HG02973 (cell line): Measurements from ENCODE around the gene RAPGEF1.

Experiments used
- ATAC-seq: cut with Tn5 transposase; IDR thresholded peaks from one replicate; pipeline ENCODE4 v1.9.1; 2021; ENCODE audit warnings: moderate library complexity; ENCODE audit not compliant: unreplicated experiment

Gene RAPGEF1

GRCh38 chr9:131545003-131545785 is 194.7 kb downstream of the RAPGEF1 start, which contains the start of gene PRRT1B:
Gene PRRT1B, plus strand, starts transcription at chr9:131545523. Its CDS starts 93 bp downstream, at chr9:131545616.
- ATAC-seq: no peak

GRCh38 chr9:131543141-131543540 is 196.7 kb downstream of the RAPGEF1 start:
- ATAC-seq: no peak

GRCh38 chr9:131539223-131539923 is 200.5 kb downstream of the RAPGEF1 start:
- ATAC-seq: no peak

- no peak for ATAC-seq
Measured at GRCh38 chr9:131537946-131538345, 201.9 kb downstream of the RAPGEF1 start.

- no peak for ATAC-seq
Measured at GRCh38 chr9:131534721-131535237, 205.1 kb downstream of the RAPGEF1 start.

- peak; percentile 68 for ATAC-seq
Measured at GRCh38 chr9:131530920-131531832, 208.7 kb downstream of the RAPGEF1 start, which contains the start of gene UCK1. Gene UCK1, minus strand, starts transcription at chr9:131531263. Its CDS starts 89 bp downstream, at chr9:131531174.

- no peak for ATAC-seq
Measured at GRCh38 chr9:131530546-131530919, 209.3 kb downstream of the RAPGEF1 start.

- ATAC-seq: no peak
Measured at GRCh38 chr9:131529597-131530545, 210.0 kb downstream of the RAPGEF1 start.

- no peak for ATAC-seq
Measured at GRCh38 chr9:131528886-131529505, 210.9 kb downstream of the RAPGEF1 start.

GRCh38 chr9:131528186-131528585 is 211.7 kb downstream of the RAPGEF1 start:
- ATAC-seq: no peak
